Prostate gland (tissue), 2 donors: ENCODE measurements around the gene ABCB11. TPM values are rescaled to one million over a fixed set of nuclear protein-coding genes. Genes with fewer than 3 reads are reported as not detected.

ENCODE experiments used
- DNase-seq: peaks from one replicate; pipeline ENCODE4 v3.0.0-alpha.2; 2019; ENCODE audit warnings: low spot score
- H3K27ac ChIP-seq, 2 donors: fragments of 200-600 bp; sonication (generic); 2 replicates each; pipeline ENCODE4 v1.5.1; 2017 to 2019
- H3K27me3 ChIP-seq: fragments of 200-600 bp; sonication (generic); replicated peaks from 2 replicates; pipeline ENCODE4 v1.5.1; 2019; ENCODE audit not compliant: insufficient read depth
- H3K36me3 ChIP-seq, 2 donors: fragments of 200-600 bp; sonication (generic); 1 replicate in 1 of 2; 2 replicates in 1 of 2; pipeline versions ENCODE4 v1.5.1 to v1.8.1; 2017 to 2019
- H3K4me1 ChIP-seq: fragments of 200-600 bp; sonication (generic); replicated peaks from 2 replicates; pipeline ENCODE4 v1.5.1; 2019
- H3K4me3 ChIP-seq, 2 donors: fragments of 200-600 bp; sonication (generic); 2 replicates each; pipeline ENCODE4 v1.5.1; 2017 to 2019
- H3K9me3 ChIP-seq: fragments of 200-600 bp; sonication (generic); 2 replicates; pipeline ENCODE4 v1.5.1; 2017
- CTCF ChIP-seq, 4 experiments: fragments of 200-600 bp in 2 of 4; fragments of 450-650 bp in 2 of 4; sonication (generic) in 2 of 4; IDR thresholded peaks; 1 replicate in 3 of 4; 2 replicates in 1 of 4; pipeline ENCODE4 v1.5.1; 2016 to 2019; ENCODE audit warnings: antibody characterized with exemption in 4 of 4, mild to moderate bottlenecking in 2 of 4, moderate library complexity in 2 of 4
- POLR2A ChIP-seq: fragments of 450-650 bp; IDR thresholded peaks from one replicate; pipeline ENCODE4 v1.6.1; 2016; ENCODE audit warnings: antibody characterized with exemption, mild to moderate bottlenecking
- POLR2AphosphoS5 ChIP-seq: sonication (generic); formaldehyde crosslinking; IDR thresholded peaks from one replicate; pipeline ENCODE4 v1.6.1; 2017; ENCODE audit warnings: antibody characterized with exemption
- WGBS: methylation state at CpG from one replicate; pipeline ENCODE4 v1.1.5; 2018; 5-methylcytosine and 5-hydroxymethylcytosine counted together
- intact Hi-C: fragments of 100-400 bp; cut with DNase I; formaldehyde crosslinking; loops from one replicate; pipeline ENCODE4 v1.14.2; 2022
- total RNA-seq, 2 donors: library from RNA; depleted of rRNA; stranded (reverse); fragments of >200 nt; gene quantifications; one replicate each; pipeline ENCODE4 v1.1.0, GENCODE V29; 2016

Gene ABCB11
- total RNA-seq, 2 donors from 2014 or later = 1.2 TPM; not detected in 1

- H3K4me1 ChIP-seq = no peaks in the 10 kb centered on the region
- WGBS = 84% methylated on average over 1 of the region's 1 CpG
- H3K27ac ChIP-seq = no peak overlapping the region
- TF ChIP-seq POLR2A (no peak), CTCF (IDR thresholded peaks at IDR 0.05) (no peak), POLR2AphosphoS5 (no peak)
- intact Hi-C loops = no loop called here
- no peaks in the 10 kb centered on the region for H3K36me3 ChIP-seq
- H3K27me3 ChIP-seq = no peaks in the 10 kb centered on the region
- no peak for DNase-seq
- H3K4me3 ChIP-seq = no peak overlapping the region
- H3K9me3 ChIP-seq = no peaks in the 10 kb centered on the region
Measured at GRCh38 chr2:168930242-168930641, 100.9 kb downstream of the ABCB11 start.

GRCh38 chr2:168929031-168929430, 102.1 kb downstream of the ABCB11 start:
- no peaks in the 10 kb centered on the region for H3K27me3 ChIP-seq
- H3K27ac ChIP-seq = no peak overlapping the region
- intact Hi-C loops = loop anchor here (10.0 kb wide), 1 partner anchor 804 kb away; no protein-coding TSS in a partner anchor
- 61% methylated on average over 3 of the region's 3 CpGs for WGBS
- no peak for DNase-seq
- H3K4me3 ChIP-seq = no peak overlapping the region
- H3K9me3 ChIP-seq = no peaks in the 10 kb centered on the region
- no peaks in the 10 kb centered on the region for H3K36me3 ChIP-seq
- no peaks in the 10 kb centered on the region for H3K4me1 ChIP-seq
- no peak for TF ChIP-seq CTCF (IDR thresholded peaks at IDR 0.05)
- no peak for TF ChIP-seq POLR2AphosphoS5
- TF ChIP-seq POLR2A = no peak

GRCh38 chr2:168928113-168928831, 102.9 kb downstream of the ABCB11 start:
- Histone ChIP-seq H3K27ac (no peak overlapping the region), H3K4me3 (no peak overlapping the region), H3K27me3 (no peaks in the 10 kb centered on the region), H3K9me3 (no peaks in the 10 kb centered on the region), H3K4me1 (no peaks in the 10 kb centered on the region), H3K36me3 (no peaks in the 10 kb centered on the region)
- 59% methylated on average over 3 of the region's 3 CpGs for WGBS
- intact Hi-C loops = loop anchor here (10.0 kb wide), 1 partner anchor 803 kb away; no protein-coding TSS in a partner anchor
- TF ChIP-seq CTCF (IDR thresholded peaks at IDR 0.05) (no peak), POLR2A (no peak), POLR2AphosphoS5 (no peak)
- DNase-seq = no peak

GRCh38 chr2:168926621-168927386, 104.3 kb downstream of the ABCB11 start:
- no peaks in the 10 kb centered on the region for H3K9me3 ChIP-seq
- TF ChIP-seq POLR2A = no peak
- TF ChIP-seq POLR2AphosphoS5 = no peak
- no peak for TF ChIP-seq CTCF (IDR thresholded peaks at IDR 0.05)
- H3K27ac ChIP-seq = no peak overlapping the region
- intact Hi-C loops = loop anchor here (10.0 kb wide), 1 partner anchor 802 kb away; no protein-coding TSS in a partner anchor
- no peaks in the 10 kb centered on the region for H3K36me3 ChIP-seq
- no peaks in the 10 kb centered on the region for H3K27me3 ChIP-seq
- no peak for DNase-seq
- H3K4me3 ChIP-seq = no peak overlapping the region
- no peaks in the 10 kb centered on the region for H3K4me1 ChIP-seq
- 83% methylated on average over 3 of the region's 3 CpGs for WGBS
